Measurements from ENCODE around the gene PPP1R12C. TPM values are rescaled to one million over a fixed set of nuclear protein-coding genes. Genes with fewer than 3 reads are reported as not detected.
"Not testable (repeated sequence)": the region's sequence is repeated elsewhere in the genome, so short reads cannot be mapped to it uniquely, and the experiment has no call there.

PPP1R12C gene
- total RNA-seq, 1 donor = 46.3 TPM

DNA sequence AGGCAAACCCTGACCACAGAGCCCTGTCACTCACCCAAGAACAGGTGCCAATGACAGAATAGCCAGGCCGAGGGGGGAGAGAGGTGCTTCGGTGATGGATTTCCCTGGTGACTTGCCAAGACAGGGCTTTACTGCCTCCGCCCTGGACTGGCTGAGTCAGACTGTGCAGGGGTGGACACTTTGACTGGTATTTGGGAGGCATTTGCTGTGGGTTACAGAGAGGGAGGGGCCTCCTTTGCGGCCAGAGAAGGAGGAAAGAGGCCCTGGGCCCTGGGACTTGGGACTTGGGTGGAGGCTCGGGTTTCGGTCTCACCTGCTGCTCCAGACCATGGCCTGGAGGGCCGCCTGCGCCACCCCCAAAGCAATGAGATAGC, 46.3 kb downstream of the PPP1R12C start:
- DNase-seq (ENCODE audit: low read depth) = peak; percentile 64
- TF ChIP-seq, protein P1, sequence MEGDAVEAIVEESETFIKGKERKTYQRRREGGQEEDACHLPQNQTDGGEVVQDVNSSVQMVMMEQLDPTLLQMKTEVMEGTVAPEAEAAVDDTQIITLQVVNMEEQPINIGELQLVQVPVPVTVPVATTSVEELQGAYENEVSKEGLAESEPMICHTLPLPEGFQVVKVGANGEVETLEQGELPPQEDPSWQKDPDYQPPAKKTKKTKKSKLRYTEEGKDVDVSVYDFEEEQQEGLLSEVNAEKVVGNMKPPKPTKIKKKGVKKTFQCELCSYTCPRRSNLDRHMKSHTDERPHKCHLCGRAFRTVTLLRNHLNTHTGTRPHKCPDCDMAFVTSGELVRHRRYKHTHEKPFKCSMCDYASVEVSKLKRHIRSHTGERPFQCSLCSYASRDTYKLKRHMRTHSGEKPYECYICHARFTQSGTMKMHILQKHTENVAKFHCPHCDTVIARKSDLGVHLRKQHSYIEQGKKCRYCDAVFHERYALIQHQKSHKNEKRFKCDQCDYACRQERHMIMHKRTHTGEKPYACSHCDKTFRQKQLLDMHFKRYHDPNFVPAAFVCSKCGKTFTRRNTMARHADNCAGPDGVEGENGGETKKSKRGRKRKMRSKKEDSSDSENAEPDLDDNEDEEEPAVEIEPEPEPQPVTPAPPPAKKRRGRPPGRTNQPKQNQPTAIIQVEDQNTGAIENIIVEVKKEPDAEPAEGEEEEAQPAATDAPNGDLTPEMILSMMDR (IDR thresholded peaks at IDR 0.05; ENCODE audit: insufficient read depth, low read length) = no peak

DNA sequence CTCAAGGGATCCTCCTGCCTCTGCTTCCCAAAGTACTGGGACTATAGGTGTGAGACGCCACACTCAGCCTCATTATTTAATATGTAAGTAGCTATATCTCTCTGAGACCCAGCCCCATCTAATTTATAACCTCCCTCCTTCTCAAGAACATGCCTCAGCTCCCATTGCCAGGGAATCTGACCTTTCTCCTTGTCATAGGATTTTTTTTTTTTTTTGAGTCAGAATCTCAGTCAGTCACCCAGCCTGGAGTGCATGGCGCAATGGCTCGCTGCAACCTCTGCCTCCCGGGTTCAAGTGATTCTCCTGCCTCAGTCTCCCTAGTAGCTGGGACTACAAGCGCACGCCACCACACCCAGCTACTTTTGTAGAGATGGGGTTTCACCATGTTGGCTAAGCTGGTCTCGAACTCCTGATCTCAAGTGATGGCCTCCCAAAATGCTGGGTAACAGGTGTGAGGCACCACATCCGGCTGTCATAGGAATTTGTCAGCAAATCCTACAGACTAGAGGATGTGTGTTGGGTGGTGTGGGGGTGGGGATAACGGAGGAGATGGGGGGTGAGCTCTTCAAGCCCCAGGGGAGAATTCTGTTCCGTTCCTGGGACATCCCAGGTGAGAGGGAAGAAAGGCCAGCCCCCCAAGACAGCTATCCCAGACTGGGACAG, 46.8 kb downstream of the PPP1R12C start:
- no peak for DNase-seq (ENCODE audit: low read depth)
- H3K4me3 ChIP-seq (ENCODE audit: low read depth, low read length) = no peak overlapping the region
- TF ChIP-seq, protein P1 (IDR thresholded peaks at IDR 0.05; ENCODE audit: insufficient read depth, low read length) = no peak

More for the DNA sequence above, 46.3 kb downstream of the PPP1R12C start:
- no peak overlapping the region for H3K4me3 ChIP-seq (ENCODE audit: low read depth, low read length)

- no peak overlapping the region for H3K4me3 ChIP-seq (ENCODE audit: low read depth, low read length)
- TF ChIP-seq, protein P1 (IDR thresholded peaks at IDR 0.05; ENCODE audit: insufficient read depth, low read length) = no peak
- DNase-seq (ENCODE audit: low read depth) = no peak
Observed at GRCh38 chr19:55069865-55070197, 47.6 kb downstream of the PPP1R12C start.

DNA sequence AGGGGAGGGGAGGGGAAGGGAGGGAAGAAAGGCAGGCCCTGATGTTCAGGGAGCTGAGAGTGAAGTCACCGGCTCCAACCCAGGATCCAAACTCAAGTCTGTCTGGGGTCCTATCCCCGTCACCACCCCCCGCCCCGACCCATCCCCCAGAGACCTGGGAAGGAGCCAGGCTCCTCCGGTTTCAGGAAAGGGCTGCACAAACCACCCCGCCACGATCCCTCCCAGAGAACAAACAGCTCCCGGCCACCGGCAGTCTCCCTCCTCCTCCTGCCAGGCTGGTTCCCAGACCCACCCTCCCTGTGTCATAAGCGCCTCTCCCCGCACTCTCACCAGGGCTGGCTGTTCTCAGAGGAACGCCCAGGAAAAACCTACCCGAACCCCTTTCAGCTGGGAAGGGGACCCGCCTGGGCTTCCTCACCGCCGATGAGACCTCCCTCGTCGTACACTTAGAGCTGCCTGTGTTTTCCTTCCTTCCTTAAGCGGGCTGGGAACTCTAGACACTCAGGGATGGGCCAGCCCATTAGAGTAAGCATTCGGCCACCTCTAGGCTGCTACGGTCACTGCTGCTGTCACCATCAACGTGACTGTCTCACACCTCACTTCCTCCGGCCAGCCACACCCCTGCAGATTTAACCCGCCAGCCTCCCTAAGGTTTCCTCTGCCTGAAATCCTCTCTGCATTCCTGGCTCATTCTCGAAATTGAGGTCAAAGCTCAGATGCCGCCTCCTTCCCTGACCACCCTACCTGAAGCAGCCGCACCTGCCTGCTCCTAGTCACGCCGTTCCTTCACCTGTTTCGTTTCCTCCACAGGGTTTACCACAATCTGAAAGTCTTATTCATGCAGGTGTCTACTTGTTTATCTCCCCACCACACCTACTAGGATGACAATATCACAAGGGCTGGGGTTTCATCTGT, 48.2 kb downstream of the PPP1R12C start:
- peak overlapping the region; percentile 28 for H3K4me3 ChIP-seq (ENCODE audit: low read depth, low read length)
- TF ChIP-seq, protein P1 (IDR thresholded peaks at IDR 0.05; ENCODE audit: insufficient read depth, low read length) = no peak
- DNase-seq (ENCODE audit: low read depth) = peak; percentile 28

GRCh38 chr19:55067869-55068268, 49.6 kb downstream of the PPP1R12C start:
- no peak for DNase-seq (ENCODE audit: low read depth)
- TF ChIP-seq, protein P1 (IDR thresholded peaks at IDR 0.05; ENCODE audit: insufficient read depth, low read length) = no peak
- H3K4me3 ChIP-seq (ENCODE audit: low read depth, low read length) = no peak overlapping the region

- no peak for DNase-seq (ENCODE audit: low read depth)
- H3K4me3 ChIP-seq (ENCODE audit: low read depth, low read length) = no peak overlapping the region
- TF ChIP-seq, protein P1 (IDR thresholded peaks at IDR 0.05; ENCODE audit: insufficient read depth, low read length) = no peak
Observed at GRCh38 chr19:55066107-55066709, 51.2 kb downstream of the PPP1R12C start.

DNA sequence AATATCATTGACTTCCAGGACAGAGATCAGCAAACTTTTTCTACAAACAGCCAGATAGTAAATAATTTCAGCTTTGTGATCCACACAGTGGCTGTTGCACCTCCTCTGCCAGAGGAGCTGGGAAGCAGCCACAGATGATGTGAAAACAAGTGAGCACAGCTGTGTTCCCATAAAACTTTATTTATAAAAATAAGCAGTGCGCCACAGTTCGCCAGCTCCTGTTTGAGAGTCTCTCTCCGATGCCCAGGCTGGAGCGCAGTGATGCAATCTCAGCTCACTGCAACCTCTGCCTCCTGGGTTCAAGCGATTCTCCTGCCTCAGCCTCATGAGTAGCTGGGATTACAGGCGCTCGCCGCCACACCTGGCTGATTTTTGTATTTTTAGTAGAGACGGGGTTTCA, 51.9 kb downstream of the PPP1R12C start:
- not testable (repeated sequence) for H3K4me3 ChIP-seq (ENCODE audit: low read depth, low read length); DNase-seq (ENCODE audit: low read depth)

Data from fibroblast of the aortic adventitia (primary cell).